SK-N-SH (cell line): ENCODE results near the gene GUCY2D.

Source experiments
- YY1 ChIP-seq: IDR thresholded peaks from 2 replicates; pipeline ENCODE4 v1.4.0; 2012; ENCODE audit warnings: low read depth, mild to moderate bottlenecking
- TF ChIP-seq, protein P1 (sequence below): fragments of 200-600 bp; sonication (generic); IDR thresholded peaks from 2 replicates; pipeline ENCODE4 v1.6.1; 2017; ENCODE audit warnings: antibody characterized with exemption, mild to moderate bottlenecking, moderate library complexity

DNA sequence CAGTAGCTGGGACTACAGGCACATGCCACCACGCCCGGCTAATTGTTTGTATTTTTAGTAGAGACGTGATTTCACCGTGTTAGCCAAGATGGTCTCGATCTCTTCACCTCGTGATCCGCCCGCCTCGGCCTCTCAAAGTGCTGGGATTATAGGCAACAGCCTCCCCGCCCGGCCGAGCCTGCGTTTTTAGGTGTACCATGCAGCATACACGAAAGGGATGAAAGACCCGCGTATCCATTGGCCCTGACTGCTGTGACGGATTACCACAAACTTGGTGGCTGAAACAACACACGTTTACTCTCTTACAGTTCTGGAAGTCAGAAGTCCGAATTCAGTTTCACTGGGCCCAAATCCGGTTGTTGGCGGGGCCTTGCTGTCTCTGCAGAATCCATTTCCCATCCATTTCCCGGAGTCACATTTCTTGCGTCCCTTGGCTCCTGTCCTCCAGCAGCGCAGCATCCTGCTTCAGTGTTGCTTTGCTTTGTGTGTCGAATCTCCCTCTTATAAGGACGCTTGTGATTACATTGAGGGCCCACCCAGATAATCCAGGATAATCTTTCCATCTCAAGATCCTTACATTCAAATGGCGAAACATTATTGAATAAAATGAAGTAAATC is 8.3 kb upstream of the GUCY2D start:
- TF ChIP-seq, protein P1, sequence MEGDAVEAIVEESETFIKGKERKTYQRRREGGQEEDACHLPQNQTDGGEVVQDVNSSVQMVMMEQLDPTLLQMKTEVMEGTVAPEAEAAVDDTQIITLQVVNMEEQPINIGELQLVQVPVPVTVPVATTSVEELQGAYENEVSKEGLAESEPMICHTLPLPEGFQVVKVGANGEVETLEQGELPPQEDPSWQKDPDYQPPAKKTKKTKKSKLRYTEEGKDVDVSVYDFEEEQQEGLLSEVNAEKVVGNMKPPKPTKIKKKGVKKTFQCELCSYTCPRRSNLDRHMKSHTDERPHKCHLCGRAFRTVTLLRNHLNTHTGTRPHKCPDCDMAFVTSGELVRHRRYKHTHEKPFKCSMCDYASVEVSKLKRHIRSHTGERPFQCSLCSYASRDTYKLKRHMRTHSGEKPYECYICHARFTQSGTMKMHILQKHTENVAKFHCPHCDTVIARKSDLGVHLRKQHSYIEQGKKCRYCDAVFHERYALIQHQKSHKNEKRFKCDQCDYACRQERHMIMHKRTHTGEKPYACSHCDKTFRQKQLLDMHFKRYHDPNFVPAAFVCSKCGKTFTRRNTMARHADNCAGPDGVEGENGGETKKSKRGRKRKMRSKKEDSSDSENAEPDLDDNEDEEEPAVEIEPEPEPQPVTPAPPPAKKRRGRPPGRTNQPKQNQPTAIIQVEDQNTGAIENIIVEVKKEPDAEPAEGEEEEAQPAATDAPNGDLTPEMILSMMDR, result no peak
- no peak for TF ChIP-seq YY1
